ENCODE results near the gene THOC5. TPM values are rescaled to one million over a fixed set of nuclear protein-coding genes. Genes with fewer than 3 reads are reported as not detected.
A peak's percentile ranks its signal among the peaks of the same experiment; 100 is the strongest.
"Not testable (repeated sequence)": the region's sequence is repeated elsewhere in the genome, so short reads cannot be mapped to it uniquely, and the experiment has no call there.

Gene THOC5
- total RNA-seq, result 100 to 1,000 TPM in 1 of 5 donors, 10 to 100 TPM in 4; 19.3 to 123 (median 54.9) TPM
- polyA plus RNA-seq, result 10 to 100 TPM; 18.2 to 31.6 (median 21.8) TPM
- long read RNA-seq, donor 1, result 0 reads
- long read RNA-seq, donor 2, result 0 reads
- long read RNA-seq, donor 3, full-length matches to known transcripts, result 1 of 1 reads
- long read RNA-seq, donor 3, partial matches to known transcripts, result 0 of 1 reads
- long read RNA-seq, donor 3, other reads (novel, unspliced or antisense), result 0 of 1 reads
- long read RNA-seq, donor 4, result 0 reads
- long read RNA-seq, donor 5, full-length matches to known transcripts, result 2 of 2 reads
- long read RNA-seq, donor 5, partial matches to known transcripts, result 0 of 2 reads
- long read RNA-seq, donor 5, other reads (novel, unspliced or antisense), result 0 of 2 reads
- long read RNA-seq, donor 6, full-length matches to known transcripts, result 5 of 11 reads
- long read RNA-seq, donor 6, partial matches to known transcripts, result 6 of 11 reads
- long read RNA-seq, donor 6, other reads (novel, unspliced or antisense), result 0 of 11 reads
- long read RNA-seq, donor 7, full-length matches to known transcripts, result 9 of 9 reads
- long read RNA-seq, donor 7, partial matches to known transcripts, result 0 of 9 reads
- long read RNA-seq, donor 7, other reads (novel, unspliced or antisense), result 0 of 9 reads
- long read RNA-seq, donor 8, full-length matches to known transcripts, result 3 of 3 reads
- long read RNA-seq, donor 8, partial matches to known transcripts, result 0 of 3 reads
- long read RNA-seq, donor 8, other reads (novel, unspliced or antisense), result 0 of 3 reads
- long read RNA-seq, donor 9, partial matches to known transcripts, result 0 of 2 reads
- long read RNA-seq, donor 9, other reads (novel, unspliced or antisense), result 0 of 2 reads
- long read RNA-seq, donor 10, partial matches to known transcripts, result 0 of 2 reads
- long read RNA-seq, donor 10, other reads (novel, unspliced or antisense), result 0 of 2 reads

DNA sequence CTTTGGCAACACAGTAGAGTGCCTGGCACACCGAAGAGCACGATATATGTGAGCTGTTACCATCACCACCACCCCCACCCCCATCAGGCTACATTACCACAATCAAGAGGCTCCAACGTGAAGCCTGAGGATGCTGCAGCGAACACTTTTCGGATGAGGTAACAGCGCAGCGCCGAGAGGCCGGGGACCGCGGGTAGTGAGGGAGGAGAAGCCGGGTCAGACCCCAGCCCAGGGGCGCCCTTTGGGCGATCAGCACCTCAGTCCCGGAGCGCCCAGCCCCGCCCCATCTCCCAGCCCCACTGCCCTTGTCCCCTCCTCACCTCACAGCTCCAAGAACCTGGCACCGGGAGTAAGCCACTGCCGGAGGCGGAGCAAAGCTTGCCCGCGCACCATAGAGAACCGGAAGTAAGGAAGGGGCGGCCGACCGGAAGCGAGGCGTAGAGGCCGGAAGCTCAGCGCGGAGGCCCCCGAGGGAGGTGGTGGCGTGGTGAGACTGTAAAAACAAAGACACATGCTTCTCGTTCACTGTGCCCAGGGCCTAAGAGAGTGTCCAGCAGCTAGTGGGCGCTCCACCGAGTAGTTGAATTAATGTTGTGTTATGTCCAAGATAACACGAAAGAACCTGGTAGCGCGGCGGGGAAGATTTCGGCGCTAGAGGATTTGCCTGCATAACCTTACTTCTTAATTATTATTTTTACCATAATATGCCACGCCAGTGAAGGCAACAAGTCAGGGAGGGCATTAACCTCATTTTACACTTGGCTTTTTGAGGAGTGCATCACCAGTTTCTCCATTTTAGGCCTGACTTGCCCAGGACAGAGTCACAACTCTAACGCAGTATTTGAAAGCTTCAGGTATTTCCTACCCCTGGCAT, at the start of gene THOC5:
THOC5 (minus strand) TSS at position 407 of the 874 bp plus-strand sequence. CDS start 4,610 bp downstream, outside the sequence.
- WGBS, 5 donors, result 0 to 2% (median 1%) methylated on average over 17 to 44 of the region's 44 CpGs

DNA sequence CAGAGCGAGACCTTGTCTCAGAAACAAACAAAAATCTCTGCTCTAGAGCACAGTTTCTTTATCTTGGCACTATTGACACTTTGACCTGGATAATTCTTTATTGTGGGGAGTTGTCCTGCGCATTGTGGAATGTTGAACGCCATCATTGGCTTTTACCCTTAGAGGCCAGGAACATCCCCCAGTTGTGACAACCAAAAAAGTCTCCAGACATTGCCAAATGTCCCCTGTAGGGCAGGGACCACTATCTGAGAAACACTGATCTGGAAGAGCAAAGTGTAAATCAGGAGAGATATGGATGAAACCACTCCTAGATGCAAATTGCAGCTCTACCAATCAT, 45.1 kb upstream of the THOC5 start:
- H3K27ac ChIP-seq, result no peak overlapping the region
- DNase-seq, result no peak
- TF ChIP-seq POLR2A (IDR thresholded peaks at IDR 0.05) (no peak), EP300 (IDR thresholded peaks at IDR 0.05) (no peak), POLR2AphosphoS5 (IDR thresholded peaks at IDR 0.05) (no peak)
- TF ChIP-seq, protein P1, sequence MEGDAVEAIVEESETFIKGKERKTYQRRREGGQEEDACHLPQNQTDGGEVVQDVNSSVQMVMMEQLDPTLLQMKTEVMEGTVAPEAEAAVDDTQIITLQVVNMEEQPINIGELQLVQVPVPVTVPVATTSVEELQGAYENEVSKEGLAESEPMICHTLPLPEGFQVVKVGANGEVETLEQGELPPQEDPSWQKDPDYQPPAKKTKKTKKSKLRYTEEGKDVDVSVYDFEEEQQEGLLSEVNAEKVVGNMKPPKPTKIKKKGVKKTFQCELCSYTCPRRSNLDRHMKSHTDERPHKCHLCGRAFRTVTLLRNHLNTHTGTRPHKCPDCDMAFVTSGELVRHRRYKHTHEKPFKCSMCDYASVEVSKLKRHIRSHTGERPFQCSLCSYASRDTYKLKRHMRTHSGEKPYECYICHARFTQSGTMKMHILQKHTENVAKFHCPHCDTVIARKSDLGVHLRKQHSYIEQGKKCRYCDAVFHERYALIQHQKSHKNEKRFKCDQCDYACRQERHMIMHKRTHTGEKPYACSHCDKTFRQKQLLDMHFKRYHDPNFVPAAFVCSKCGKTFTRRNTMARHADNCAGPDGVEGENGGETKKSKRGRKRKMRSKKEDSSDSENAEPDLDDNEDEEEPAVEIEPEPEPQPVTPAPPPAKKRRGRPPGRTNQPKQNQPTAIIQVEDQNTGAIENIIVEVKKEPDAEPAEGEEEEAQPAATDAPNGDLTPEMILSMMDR (IDR thresholded peaks at IDR 0.05), result no peak
- no peak overlapping the region for H3K4me3 ChIP-seq
- no peaks in the 10 kb centered on the region for H3K9me3 ChIP-seq
- H3K27me3 ChIP-seq, result no peaks in the 10 kb centered on the region
- 60 to 84% (median 72%) methylated on average over 3 of the region's 3 CpGs for WGBS, 5 donors
- no peaks in the 10 kb centered on the region for H3K36me3 ChIP-seq
- H3K4me1 ChIP-seq, result peaks cover 0 to 6% (median 5%) of the 10 kb centered on the region in 4 donors
- intact Hi-C loops (cut with DNase I; ENCODE audit: low total_unique reads), result no loop called here

More for the DNA sequence above, at the start of gene THOC5:
- H3K27me3 ChIP-seq, result no peaks in the 10 kb centered on the region
- H3K9me3 ChIP-seq, result no peaks in the 10 kb centered on the region
- intact Hi-C loops (cut with DNase I; ENCODE audit: low total_unique reads), result no loop called here
- H3K36me3 ChIP-seq, result peaks cover 11 to 52% (median 48%) of the 10 kb centered on the region in 4 donors
- peaks cover 6 to 24% (median 24%) of the 10 kb centered on the region in 4 donors for H3K4me1 ChIP-seq
- peak within 1 kb of the TSS; percentile 81 to 93 (median 86) for H3K27ac ChIP-seq
- peak; percentile 93 to 98 for DNase-seq
- H3K4me3 ChIP-seq, result peak within 1 kb of the TSS; percentile 56 to 91 (median 87)
- no peak for TF ChIP-seq EP300 (IDR thresholded peaks at IDR 0.05)
- no peak for TF ChIP-seq POLR2A (IDR thresholded peaks at IDR 0.05)
- TF ChIP-seq POLR2AphosphoS5 (IDR thresholded peaks at IDR 0.05), result peak; percentile 68 to 96 (median 77)
- TF ChIP-seq, protein P1 (IDR thresholded peaks at IDR 0.05), result peak in 5 of 7 experiments; percentile 50 to 76 (median 62)

DNA sequence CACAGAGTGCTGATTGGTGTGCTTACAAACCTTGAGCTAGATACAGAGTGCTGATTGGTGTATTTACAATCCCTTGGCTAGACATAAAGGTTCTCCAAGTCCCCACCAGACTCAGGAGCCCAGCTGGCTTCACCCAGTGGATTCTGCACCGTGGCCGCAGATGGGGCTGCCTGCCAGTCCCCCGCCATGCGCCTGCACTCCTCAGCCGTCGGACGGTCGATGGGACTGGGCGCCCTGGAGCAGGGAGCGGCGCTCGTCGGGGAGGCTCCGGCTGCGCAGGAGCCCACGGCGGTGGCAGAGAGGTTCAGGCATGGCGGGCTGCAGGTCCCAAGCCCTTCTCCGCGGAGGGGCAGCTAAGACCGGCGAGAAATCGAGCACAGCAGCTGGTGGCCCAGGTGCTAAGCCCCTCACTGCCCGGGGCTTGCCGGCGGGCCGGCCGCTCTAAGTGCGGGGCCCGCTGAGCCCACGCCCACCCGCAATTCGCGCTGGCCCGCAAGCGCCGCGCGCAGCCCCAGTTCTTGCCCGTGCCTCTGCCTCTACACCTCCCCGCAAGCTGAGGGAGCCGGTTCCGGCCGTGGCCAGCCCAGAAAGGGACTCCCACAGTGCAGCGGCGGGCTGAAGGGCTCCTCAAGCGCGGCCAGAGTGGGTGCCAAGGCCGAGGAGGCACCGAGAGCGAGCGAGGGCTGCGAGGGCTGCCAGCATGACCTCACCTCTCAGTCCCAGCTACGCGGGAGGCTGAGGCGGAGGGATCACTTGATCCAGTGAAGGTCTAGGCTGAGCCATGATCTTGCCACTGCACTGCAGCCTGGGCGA, 44.5 kb upstream of the THOC5 start:
- H3K36me3 ChIP-seq; H3K27ac ChIP-seq; H3K4me1 ChIP-seq; H3K27me3 ChIP-seq; H3K9me3 ChIP-seq; intact Hi-C loops (cut with DNase I; ENCODE audit: low total_unique reads); DNase-seq; H3K4me3 ChIP-seq: not testable (repeated sequence)
- WGBS, 5 donors, result 73 to 92% (median 92%) methylated on average over 24 to 57 of the region's 57 CpGs

DNA sequence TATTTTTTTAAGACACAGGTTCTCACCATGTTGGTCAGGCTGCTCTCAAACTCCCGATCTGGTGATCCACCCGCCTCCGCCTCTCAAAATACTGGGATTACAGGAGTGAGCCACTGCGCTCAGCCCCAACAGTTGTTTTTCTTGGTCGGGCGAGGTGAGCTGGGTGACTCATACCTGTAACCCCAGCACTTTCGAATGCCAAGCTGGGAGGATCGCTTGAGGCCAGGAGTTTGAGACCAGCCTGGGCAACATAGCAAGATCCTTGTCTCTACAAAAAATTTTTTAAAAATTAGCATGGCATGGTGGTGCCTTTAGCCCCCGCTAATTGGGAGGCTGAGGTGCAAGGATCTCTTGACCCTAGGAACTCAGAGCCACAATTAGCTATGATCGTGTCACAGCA, 42.9 kb upstream of the THOC5 start:
- H3K36me3 ChIP-seq, result no peaks in the 10 kb centered on the region
- no peak for DNase-seq
- no peaks in the 10 kb centered on the region for H3K4me1 ChIP-seq
- no peak overlapping the region for H3K27ac ChIP-seq
- no peak for TF ChIP-seq EP300 (IDR thresholded peaks at IDR 0.05)
- TF ChIP-seq POLR2A (IDR thresholded peaks at IDR 0.05), result no peak
- no peak for TF ChIP-seq POLR2AphosphoS5 (IDR thresholded peaks at IDR 0.05)
- H3K27me3 ChIP-seq, result no peaks in the 10 kb centered on the region
- WGBS, 5 donors, result 78 to 88% (median 86%) methylated on average over 10 of the region's 10 CpGs
- no peak overlapping the region for H3K4me3 ChIP-seq
- intact Hi-C loops (cut with DNase I; ENCODE audit: low total_unique reads), result no loop called here
- no peaks in the 10 kb centered on the region for H3K9me3 ChIP-seq

DNA sequence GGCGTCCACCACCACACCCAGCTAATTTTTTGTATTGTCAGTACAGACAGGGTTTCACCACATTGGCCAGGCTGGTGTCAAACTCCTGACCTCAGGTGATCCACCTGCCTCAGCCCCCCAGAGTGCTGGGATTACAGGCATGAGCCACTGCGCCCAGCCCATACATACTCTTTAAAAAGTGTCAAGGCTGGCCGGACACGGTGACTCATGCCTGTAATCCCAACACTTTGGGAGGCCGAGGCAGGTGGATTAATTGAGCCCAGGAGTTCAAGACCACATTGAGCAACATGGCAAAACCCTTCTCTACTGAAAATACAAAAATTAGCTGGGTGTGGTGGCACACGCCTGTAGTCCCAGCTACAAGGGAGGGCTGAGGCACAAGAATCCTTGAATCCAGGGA, 40.9 kb upstream of the THOC5 start:
- WGBS, 5 donors, result 84 to 90% (median 89%) methylated on average over 6 of the region's 6 CpGs
- intact Hi-C loops (cut with DNase I; ENCODE audit: low total_unique reads); H3K27me3 ChIP-seq; DNase-seq; H3K4me3 ChIP-seq; H3K9me3 ChIP-seq; H3K36me3 ChIP-seq; H3K4me1 ChIP-seq; H3K27ac ChIP-seq: not testable (repeated sequence)
